NT2/D1 (cell line): ENCODE measurements around the gene USH1C.

Source experiments
- SUZ12 ChIP-seq: IDR thresholded peaks from 2 replicates; pipeline ENCODE4 v1.6.1; 2011; ENCODE audit not compliant: insufficient read length, insufficient read depth; ENCODE audit errors: extremely low read depth
- YY1 ChIP-seq: IDR thresholded peaks from 2 replicates; pipeline ENCODE4 v1.6.1; 2011; ENCODE audit not compliant: insufficient read length, insufficient read depth
- ZNF274 ChIP-seq: IDR thresholded peaks from 2 replicates; pipeline ENCODE4 v1.6.1; 2011; ENCODE audit warnings: mild to moderate bottlenecking, low read depth, low read length

DNA sequence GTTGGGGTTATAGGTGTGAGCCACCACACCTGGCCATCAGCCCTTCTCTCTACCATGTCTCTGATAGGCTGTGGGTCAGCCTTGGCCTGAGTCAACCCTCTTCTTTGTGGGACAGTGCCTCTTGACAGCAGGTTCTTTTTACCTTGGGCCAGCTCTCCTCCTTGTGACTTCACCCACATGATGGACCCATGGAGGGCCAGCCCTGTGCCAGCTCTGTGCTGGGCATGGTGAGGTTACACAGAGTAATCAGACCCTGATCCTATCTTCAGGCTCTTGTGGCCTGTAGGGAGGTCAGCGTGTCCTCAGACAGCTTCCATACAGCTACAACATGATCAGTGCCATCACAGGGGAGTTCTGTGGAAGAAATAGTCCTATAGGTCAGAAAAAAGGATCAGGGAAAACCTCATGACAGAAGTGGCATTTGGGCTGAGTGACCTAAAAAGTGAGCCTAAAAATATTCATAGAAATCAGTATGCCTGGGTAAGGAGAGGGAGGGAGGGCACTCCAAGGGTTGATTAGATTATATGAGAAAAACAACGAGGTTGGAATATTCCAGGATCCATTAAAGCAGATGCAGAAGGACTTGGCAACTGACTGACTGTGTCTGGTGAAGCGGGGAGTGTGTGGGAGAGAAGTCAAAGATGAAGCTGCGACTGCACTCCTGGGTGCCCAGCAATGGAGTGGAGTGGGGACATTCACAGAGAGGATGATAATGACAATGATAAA, 19.9 kb upstream of the USH1C start:
- TF ChIP-seq SUZ12 (no peak), YY1 (no peak), ZNF274 (no peak)
